HEK293 (cell line): Measurements from ENCODE around the gene TIMM44.
A peak's percentile ranks its signal among the peaks of the same experiment; 100 is the strongest.

Experiments used
- BCL11A ChIP-seq: fragments of 450-650 bp; formaldehyde crosslinking; IDR thresholded peaks from 2 replicates; pipeline ENCODE4 v1.5.1; 2016; ENCODE audit warnings: low read depth, missing biosample characterization, missing genetic modification characterization
- BCL11B ChIP-seq: fragments of 450-650 bp; formaldehyde crosslinking; IDR thresholded peaks from 2 replicates; pipeline ENCODE4 v1.5.1; 2016; ENCODE audit warnings: low read depth, missing biosample characterization, missing genetic modification characterization
- CTCF ChIP-seq: fragments of 450-650 bp; formaldehyde crosslinking; IDR thresholded peaks from 2 replicates; pipeline ENCODE4 v1.5.1; 2016; ENCODE audit warnings: missing biosample characterization, missing genetic modification characterization
- EGR2 ChIP-seq: fragments of 450-650 bp; formaldehyde crosslinking; IDR thresholded peaks from 2 replicates; pipeline ENCODE4 v1.5.1; 2016; ENCODE audit warnings: low read depth, missing biosample characterization, missing genetic modification characterization
- RBAK ChIP-seq: fragments of 450-650 bp; formaldehyde crosslinking; IDR thresholded peaks from 2 replicates; pipeline ENCODE4 v1.5.1; 2016; ENCODE audit warnings: missing biosample characterization, missing genetic modification characterization
- ZBTB21 ChIP-seq: fragments of 450-650 bp; formaldehyde crosslinking; IDR thresholded peaks from 2 replicates; pipeline ENCODE4 v1.5.1; 2017; ENCODE audit warnings: missing biosample characterization, missing genetic modification characterization
- ZNF132 ChIP-seq: fragments of 450-650 bp; formaldehyde crosslinking; IDR thresholded peaks from 2 replicates; pipeline ENCODE4 v1.5.1; 2017; ENCODE audit warnings: missing biosample characterization, missing genetic modification characterization, borderline replicate concordance
- ZNF24 ChIP-seq: fragments of 450-650 bp; formaldehyde crosslinking; IDR thresholded peaks from 2 replicates; pipeline ENCODE4 v1.5.1; 2016; ENCODE audit warnings: missing biosample characterization, missing genetic modification characterization
- ZNF280D ChIP-seq: fragments of 450-650 bp; formaldehyde crosslinking; IDR thresholded peaks from 2 replicates; pipeline ENCODE4 v1.5.1; 2016; ENCODE audit warnings: missing biosample characterization, missing genetic modification characterization
- ZNF423 ChIP-seq: fragments of 450-650 bp; formaldehyde crosslinking; IDR thresholded peaks from 2 replicates; pipeline ENCODE4 v1.5.1; 2016; ENCODE audit warnings: missing biosample characterization, missing genetic modification characterization
- ZNF600 ChIP-seq: fragments of 450-650 bp; formaldehyde crosslinking; IDR thresholded peaks from 2 replicates; pipeline ENCODE4 v1.5.1; 2016; ENCODE audit warnings: missing biosample characterization, missing genetic modification characterization
- ZNF707 ChIP-seq: fragments of 450-650 bp; formaldehyde crosslinking; IDR thresholded peaks from 2 replicates; pipeline ENCODE4 v1.5.1; 2016; ENCODE audit warnings: missing biosample characterization, missing genetic modification characterization
- ZNF785 ChIP-seq: fragments of 450-650 bp; formaldehyde crosslinking; IDR thresholded peaks from 2 replicates; pipeline ENCODE4 v1.5.1; 2016; ENCODE audit warnings: missing biosample characterization, missing genetic modification characterization

- TF ChIP-seq CTCF (tag by site-specific recombination) (no peak), BCL11A (tag by site-specific recombination) (no peak), ZNF280D (no peak), ZNF600 (tag by site-specific recombination) (no peak), ZBTB21 (tag by site-specific recombination) (no peak), RBAK (no peak), BCL11B (tag by site-specific recombination) (no peak), ZNF132 (tag by site-specific recombination) (no peak), ZNF707 (tag by site-specific recombination) (no peak), ZNF423 (tag by site-specific recombination) (no peak), ZNF24 (tag by site-specific recombination) (no peak), EGR2 (tag by site-specific recombination) (peak; percentile 35; the same call in 1 of the 2 replicates), ZNF785 (tag by site-specific recombination) (no peak)
Measured at GRCh38 chr19:7934766-7935165, 8.7 kb downstream of the TIMM44 start.
